Calu3 (cell line): Measurements from ENCODE around the gene ELAVL2. TPM values are rescaled to one million over a fixed set of nuclear protein-coding genes. Genes with fewer than 3 reads are reported as not detected.

Source experiments
- BruUV-seq: library from RNA; stranded (reverse); fragments of 400-500 nt; replicated peaks from 2 replicates; lab custom pipeline; 2021; lab: Mats Ljungman, UMichigan
- CTCF ChIA-PET: fragments of 300-600 bp; sonication (Branson Sonifier 250); formaldehyde crosslinking; loops from one replicate; lab custom pipeline; 2022; ENCODE audit warnings: antibody characterized with exemption; lab: Charles Lee
- DNase-seq: peaks from one replicate; pipeline ENCODE4 v3.0.0; 2022
- H3K27ac Mint-ChIP-seq: one replicate; pipeline ENCODE4 v1.8.0; 2022; ENCODE audit warnings: mixed read lengths; ENCODE audit not compliant: unreplicated experiment
- H3K27me3 Mint-ChIP-seq: one replicate; pipeline ENCODE4 v1.8.0; 2022; ENCODE audit warnings: mixed read lengths; ENCODE audit not compliant: unreplicated experiment
- H3K36me3 Mint-ChIP-seq: one replicate; pipeline ENCODE4 v1.8.0; 2022; ENCODE audit warnings: mild to moderate bottlenecking, moderate library complexity, mixed read lengths; ENCODE audit not compliant: insufficient read depth, unreplicated experiment
- H3K4me1 Mint-ChIP-seq: one replicate; pipeline ENCODE4 v1.8.0; 2022; ENCODE audit warnings: mild to moderate bottlenecking, low read depth, mixed read lengths; ENCODE audit not compliant: unreplicated experiment
- H3K4me3 Mint-ChIP-seq: one replicate; pipeline ENCODE4 v1.8.0; 2022; ENCODE audit warnings: mild to moderate bottlenecking, low read depth, moderate library complexity, mixed read lengths; ENCODE audit not compliant: unreplicated experiment
- H3K9me3 Mint-ChIP-seq: one replicate; pipeline ENCODE4 v1.8.0; 2022; ENCODE audit warnings: low read depth, mixed read lengths; ENCODE audit not compliant: unreplicated experiment
- CTCF ChIP-seq: fragments of 200-600 bp; IDR thresholded peaks from one replicate; pipeline ENCODE4 v1.8.0; 2022; ENCODE audit warnings: antibody characterized with exemption; ENCODE audit not compliant: unreplicated experiment
- intact Hi-C: fragments of 100-400 bp; cut with micrococcal nuclease; formaldehyde crosslinking; loops from one replicate; pipeline ENCODE4 v1.10.0; 2022; ENCODE audit not compliant: unreplicated experiment
- total RNA-seq: library from RNA; stranded (reverse); gene quantifications from 2 replicates; pipeline ENCODE4 v1.2.3, GENCODE V29; 2022

The ELAVL2 gene
- total RNA-seq, 1 experiment from 2014 or later, result not detected

GRCh38 chr9:23746317-23746716, 79.7 kb downstream of the ELAVL2 start:
- Mint-ChIP-seq H3K4me3 (no peak overlapping the region), H3K9me3 (no peaks in the 10 kb centered on the region), H3K36me3 (no peaks in the 10 kb centered on the region), H3K4me1 (no peaks in the 10 kb centered on the region), H3K27ac (no peak overlapping the region), H3K27me3 (no peaks in the 10 kb centered on the region)
- no peak for DNase-seq
- no peak for TF ChIP-seq CTCF
- CTCF ChIA-PET, result no interaction called here
- BruUV-seq, result no TSS peak
- intact Hi-C loops, result no loop called here

- CTCF ChIA-PET, result no interaction called here
- intact Hi-C loops, result no loop called here
- Mint-ChIP-seq H3K27me3 (no peaks in the 10 kb centered on the region), H3K4me1 (no peaks in the 10 kb centered on the region), H3K36me3 (no peaks in the 10 kb centered on the region), H3K27ac (no peak overlapping the region), H3K9me3 (no peaks in the 10 kb centered on the region), H3K4me3 (no peak overlapping the region)
- DNase-seq, result no peak
- TF ChIP-seq CTCF, result no peak
- BruUV-seq, result no TSS peak
Measured at GRCh38 chr9:23743036-23743435, 83.0 kb downstream of the ELAVL2 start.

- H3K9me3 Mint-ChIP-seq, result no peaks in the 10 kb centered on the region
- no peak overlapping the region for H3K27ac Mint-ChIP-seq
- no peaks in the 10 kb centered on the region for H3K27me3 Mint-ChIP-seq
- intact Hi-C loops, result no loop called here
- H3K36me3 Mint-ChIP-seq, result no peaks in the 10 kb centered on the region
- TF ChIP-seq CTCF, result no peak
- no peak for DNase-seq
- no peaks in the 10 kb centered on the region for H3K4me1 Mint-ChIP-seq
- BruUV-seq, result no TSS peak
- no peak overlapping the region for H3K4me3 Mint-ChIP-seq
- CTCF ChIA-PET, result no interaction called here
Measured at GRCh38 chr9:23741351-23741750, 84.7 kb downstream of the ELAVL2 start.

GRCh38 chr9:23740531-23740930, 85.5 kb downstream of the ELAVL2 start:
- Mint-ChIP-seq H3K4me3 (no peak overlapping the region), H3K4me1 (no peaks in the 10 kb centered on the region), H3K27me3 (no peaks in the 10 kb centered on the region), H3K27ac (no peak overlapping the region), H3K36me3 (no peaks in the 10 kb centered on the region), H3K9me3 (no peaks in the 10 kb centered on the region)
- DNase-seq, result no peak
- BruUV-seq, result no TSS peak
- intact Hi-C loops, result no loop called here
- CTCF ChIA-PET, result no interaction called here
- TF ChIP-seq CTCF, result no peak
